K562 (cell line): ENCODE data around the gene DNAAF9. TPM values are rescaled to one million over a fixed set of nuclear protein-coding genes. Genes with fewer than 3 reads are reported as not detected.

Source experiments
- ATAC-seq: fragments of 200-7000 bp; cut with Tn5 transposase; 3 replicates; pipeline ENCODE4 v1.9.1; 2020; ENCODE audit warnings: moderate library complexity
- BruUV-seq: library from RNA; stranded (reverse); fragments of 400-500 nt; replicated peaks from 2 replicates; lab custom pipeline; 2021; lab: Mats Ljungman, UMichigan
- CTCF ChIA-PET: fragments of 300-600 bp; formaldehyde crosslinking; extraction: SDS; loops from one replicate; lab custom pipeline; 2021; ENCODE audit warnings: low intra/inter-chr PET ratio; lab: Yijun Ruan, JAX
- POLR2A ChIA-PET: fragments of 300-600, 350-650 bp; sonication (Branson Sonifier 250); formaldehyde crosslinking; extraction: SDS; loops from one replicate; lab custom pipeline; 2021; ENCODE audit warnings: antibody characterized with exemption, inconsistent platforms; lab: Yijun Ruan, JAX
- DNase-seq, 4 experiments: peaks; one replicate each; pipeline versions ENCODE4 v3.0.0 to v3.0.0-alpha.2; 2011 to 2018; ENCODE audit warnings: low spot score in 3 of 4, mixed read lengths in 3 of 4; ENCODE audit errors: extremely low read depth in 1 of 4
- FAIRE-seq: peaks from 2 replicates; lab custom pipeline; 2011; peaks lifted over from hg19 to GRCh38; lab: Jason Lieb, UNC
- H2AFZ ChIP-seq: 2 replicates; pipeline ENCODE4 v1.6.0; 2011; ENCODE audit warnings: low read depth, low read length, control low read depth, inconsistent platforms
- H3K27ac ChIP-seq: fragments of 200-600 bp; 3 replicates; pipeline ENCODE4 v1.8.0; 2011; ENCODE audit warnings: low read depth, mild to moderate bottlenecking, control low read depth, inconsistent platforms, low read length, moderate library complexity, mixed read lengths; ENCODE audit errors: extremely low read depth
- H3K27me3 ChIP-seq, 2 experiments: fragments of 300-600 bp in 1 of 2; 2 replicates in 1 of 2; 3 replicates in 1 of 2; pipeline versions ENCODE4 v1.6.0 to v1.8.0; 2011; ENCODE audit warnings: inconsistent platforms in 2 of 2, low read length in 2 of 2, mild to moderate bottlenecking in 1 of 2, mixed read lengths in 1 of 2, moderate library complexity in 1 of 2; ENCODE audit not compliant: control insufficient read depth in 2 of 2, insufficient read depth in 2 of 2
- H3K36me3 ChIP-seq: fragments of 300-600 bp; 3 replicates; pipeline ENCODE4 v1.8.0; 2011; ENCODE audit warnings: mild to moderate bottlenecking, low read length, inconsistent platforms; ENCODE audit not compliant: control insufficient read depth, insufficient read depth
- H3K4me1 ChIP-seq, 2 experiments: fragments of 200-600 bp in 1 of 2; replicated peaks in 1 of 2; 2 replicates in 1 of 2; 3 replicates in 1 of 2; pipeline versions ENCODE4 v1.5.1 to v1.8.0; 2011; ENCODE audit warnings: inconsistent platforms in 2 of 2, low read length in 2 of 2, mild to moderate bottlenecking in 1 of 2, mixed read lengths in 1 of 2, moderate library complexity in 1 of 2; ENCODE audit not compliant: control insufficient read depth in 2 of 2, insufficient read depth in 2 of 2
- H3K4me2 ChIP-seq: 2 replicates; pipeline ENCODE4 v1.6.1; 2011; ENCODE audit warnings: low read length, control low read depth, inconsistent platforms, mixed read lengths; ENCODE audit not compliant: insufficient read depth
- H3K4me3 ChIP-seq: fragments of 200-600 bp; sonication (generic), shearing (Covaris generic); 2 replicates; pipeline ENCODE4 v1.5.1; 2016; ENCODE audit warnings: control low read depth, inconsistent platforms
- H3K79me2 ChIP-seq: fragments of 200-600 bp; 3 replicates; pipeline ENCODE4 v1.8.0; 2011; ENCODE audit warnings: low read length, inconsistent platforms; ENCODE audit not compliant: control insufficient read depth, insufficient read depth
- H3K9ac ChIP-seq, 2 experiments: 2 replicates each; pipeline versions ENCODE4 v1.6.0 to v1.6.1; 2011; ENCODE audit warnings: low read depth in 2 of 2, low read length in 2 of 2, control low read depth in 1 of 2, inconsistent platforms in 1 of 2, mild to moderate bottlenecking in 1 of 2, mixed read lengths in 1 of 2; ENCODE audit not compliant: insufficient read depth in 1 of 2
- H3K9me1 ChIP-seq: one replicate; pipeline ENCODE4 v1.6.0; 2011; ENCODE audit warnings: inconsistent platforms, mild to moderate bottlenecking, low read length, moderate library complexity; ENCODE audit not compliant: control insufficient read depth, insufficient read depth
- H3K9me3 ChIP-seq: replicated peaks from 2 replicates; pipeline ENCODE4 v1.5.1; 2011; ENCODE audit warnings: low read depth, low read length, inconsistent platforms; ENCODE audit not compliant: control insufficient read depth, insufficient read depth
- H4K20me1 ChIP-seq: replicated peaks from 2 replicates; pipeline ENCODE4 v1.6.1; 2011; ENCODE audit warnings: low read length, inconsistent platforms, mixed read lengths; ENCODE audit not compliant: control insufficient read depth, insufficient read depth
- CHD2 ChIP-seq: IDR thresholded peaks from 2 replicates; pipeline ENCODE4 v1.6.1; 2011; ENCODE audit warnings: low read depth, low read length
- ERF ChIP-seq: fragments of 450-650 bp; formaldehyde crosslinking; IDR thresholded peaks from 2 replicates; pipeline ENCODE4 v1.4.0; 2020; ENCODE audit warnings: mild to moderate bottlenecking, mixed read lengths
- EZH2 ChIP-seq: IDR thresholded peaks from 2 replicates; pipeline ENCODE4 v1.6.1; 2012; ENCODE audit warnings: low read depth, mild to moderate bottlenecking, inconsistent platforms, low read length, borderline replicate concordance
- FIP1L1 ChIP-seq: fragments of 200-400 bp; formaldehyde crosslinking; IDR thresholded peaks from 2 replicates; pipeline ENCODE4 v1.6.1; 2018; ENCODE audit warnings: mild to moderate bottlenecking, low read depth, low read length; ENCODE audit not compliant: poor library complexity, severe bottlenecking
- HNRNPLL ChIP-seq: fragments of 200-400 bp; formaldehyde crosslinking; IDR thresholded peaks from 2 replicates; pipeline ENCODE4 v1.6.1; 2017; ENCODE audit warnings: low read length, low read depth, mild to moderate bottlenecking; ENCODE audit not compliant: poor library complexity, severe bottlenecking
- ILK ChIP-seq: fragments of 450-650 bp; IDR thresholded peaks from 2 replicates; pipeline ENCODE4 v1.6.1; 2016; ENCODE audit warnings: missing genetic modification characterization, low read depth, mild to moderate bottlenecking, missing compliant biosample characterization, moderate library complexity, borderline replicate concordance
- IRF9 ChIP-seq: fragments of 450-650 bp; IDR thresholded peaks from 2 replicates; pipeline ENCODE4 v1.6.1; 2016; ENCODE audit warnings: missing biosample characterization, missing genetic modification characterization
- KAT8 ChIP-seq: fragments of 450-650 bp; IDR thresholded peaks from 2 replicates; pipeline ENCODE4 v1.6.1; 2016; ENCODE audit warnings: low read depth, mild to moderate bottlenecking
- MCM2 ChIP-seq: fragments of 450-650 bp; IDR thresholded peaks from 2 replicates; pipeline ENCODE4 v1.6.1; 2017; ENCODE audit warnings: low read depth, mild to moderate bottlenecking
- MTA3 ChIP-seq: fragments of 450-650 bp; formaldehyde crosslinking; IDR thresholded peaks from 2 replicates; pipeline ENCODE4 v1.6.1; 2017; ENCODE audit warnings: mild to moderate bottlenecking, borderline replicate concordance
- MYC ChIP-seq, 2 experiments: fragments of 250-450 bp in 1 of 2; sonication (Bioruptor Pico) in 1 of 2; IDR thresholded peaks; 2 replicates each; pipeline versions ENCODE4 v1.5.1 to v1.6.1; 2012 to 2021; ENCODE audit warnings: low read depth in 2 of 2, borderline replicate concordance in 1 of 2, improper control_type of control experiment in 1 of 2, low read length in 1 of 2, mild to moderate bottlenecking in 1 of 2, moderate library complexity in 1 of 2
- SAFB ChIP-seq: fragments of 200-400 bp; formaldehyde crosslinking; IDR thresholded peaks from 2 replicates; pipeline ENCODE4 v1.6.1; 2017; ENCODE audit warnings: low read depth, low read length, borderline replicate concordance
- SAP30 ChIP-seq: fragments of 200-600 bp; sonication (generic); IDR thresholded peaks from 2 replicates; pipeline ENCODE4 v1.6.1; 2012; ENCODE audit warnings: borderline replicate concordance, low read depth, mild to moderate bottlenecking, moderate library complexity, low read length, control low read depth, inconsistent platforms; ENCODE audit not compliant: insufficient read depth, poor library complexity, severe bottlenecking
- SP1 ChIP-seq: sonication (generic); formaldehyde crosslinking; IDR thresholded peaks from 2 replicates; pipeline ENCODE4 v1.8.1; 2022; ENCODE audit warnings: mild to moderate bottlenecking, missing genetic modification reagents
- SP2 ChIP-seq: IDR thresholded peaks from 2 replicates; pipeline ENCODE4 v1.6.1; 2011; ENCODE audit warnings: mild to moderate bottlenecking, low read depth, low read length, moderate library complexity; ENCODE audit not compliant: poor library complexity, severe bottlenecking; ENCODE audit errors: extremely low read depth
- THRAP3 ChIP-seq: fragments of 450-650 bp; IDR thresholded peaks from 2 replicates; pipeline ENCODE4 v1.6.1; 2016; ENCODE audit warnings: mild to moderate bottlenecking, inconsistent platforms, borderline replicate concordance
- ZFX ChIP-seq: sonication (generic); formaldehyde crosslinking; IDR thresholded peaks from 2 replicates; pipeline ENCODE4 v1.8.0; 2022; ENCODE audit warnings: mild to moderate bottlenecking, missing genetic modification reagents, moderate library complexity
- ZNF134 ChIP-seq: fragments of 250-450 bp; sonication (Bioruptor Pico); conservative IDR thresholded peaks from 2 replicates; pipeline ENCODE4 v1.4.0; 2020
- ZNF274 ChIP-seq: IDR thresholded peaks from 2 replicates; pipeline ENCODE4 v1.6.1; 2011; ENCODE audit warnings: low read depth, mild to moderate bottlenecking, low read length, moderate library complexity, borderline replicate concordance
- ZNF507 ChIP-seq: conservative IDR thresholded peaks from 2 replicates; pipeline ENCODE4 v1.6.1; 2017; ENCODE audit warnings: missing genetic modification characterization, missing compliant biosample characterization
- WGBS: fragments of 100-300 bp; shearing (Covaris generic); methylation state at CpG from one replicate; pipeline ENCODE4 v1.1.6; 2016; ENCODE audit warnings: low coverage, mixed read lengths; ENCODE audit not compliant: insufficient coverage; ENCODE audit errors: missing lambda C conversion rate; 5-methylcytosine and 5-hydroxymethylcytosine counted together
- in situ Hi-C: fragments of 300-500 bp; cut with MboI; formaldehyde crosslinking; loops from 4 replicates; pipeline ENCODE4 v1.15.0; 2018; ENCODE audit warnings: inconsistent platforms, mixed read lengths
- intact Hi-C: fragments of 100-400 bp; cut with micrococcal nuclease; formaldehyde crosslinking; loops from 2 replicates; pipeline ENCODE4 v1.14.2; 2022
- polyA plus RNA-seq, 8 experiments: library from polyadenylated mRNA; depleted of rRNA in 4 of 8; stranded (reverse) in 5 of 8; unstranded in 3 of 8; fragments of >200 nt; fragmentation: Nextera tagmentation in 2 of 8; fragmentation: Illumina TruSeq in 1 of 8; extraction: Ambion mirVana in 2 of 8; extraction: Trizol in 1 of 8; gene quantifications; 2 replicates each; pipeline versions ENCODE4 v1.2.1 to v1.2.3, GENCODE V29; 2011 to 2014; ENCODE audit warnings: inconsistent platforms in 1 of 8, missing spikeins in 1 of 8
- total RNA-seq, 7 experiments: library from RNA; depleted of rRNA in 6 of 7; stranded (reverse); fragments of >200 nt in 6 of 7; fragmentation: Illumina TruSeq in 2 of 7; extraction: Trizol in 2 of 7; gene quantifications; 2 replicates each; pipeline versions ENCODE4 v1.2.1 to v1.2.3, GENCODE V29; 2011 to 2021; ENCODE audit warnings: low replicate concordance in 1 of 7

DNAAF9 gene
- total and polyA plus RNA-seq, 9 of the 15 experiments (the other 6 are each of a cell fraction or from before 2014, with no cell fraction given) = 0.42 to 2.9 (median 1.9) TPM

GRCh38 chr20:3406481-3407039, 909 bp downstream of the DNAAF9 start (continued):
- TF ChIP-seq MCM2 (no peak), THRAP3 (no peak), ZFX (peak; percentile 7; the same call in 1 of the 2 replicates)

GRCh38 chr20:3405696-3406358, 1.6 kb downstream of the DNAAF9 start:
- no peak for DNase-seq
- Histone ChIP-seq H3K79me2 (peaks cover 15% of the 10 kb centered on the region), H3K9me3 (no peaks in the 10 kb centered on the region), H3K9me1 (no peaks in the 10 kb centered on the region), H2AFZ (no peak overlapping the region), H3K9ac (no peak overlapping the region; a peak in 1 of 4 replicates), H3K36me3 (no peaks in the 10 kb centered on the region), H3K4me2 (peak overlapping the region; percentile 88), H4K20me1 (no peaks in the 10 kb centered on the region), H3K4me3 (peak overlapping the region; percentile 80; the same call in 1 of the 2 replicates), H3K27me3 (no peaks in the 10 kb centered on the region), H3K4me1 (peaks cover 8 to 10% of the 10 kb centered on the region in 2 experiments; a peak in 4 of 5 replicates), H3K27ac (no peak overlapping the region)
- in situ Hi-C loops (no loop called here), intact Hi-C loops (no loop called here)
- ATAC-seq = no peak
- no peak for FAIRE-seq
- no peak for TF ChIP-seq CHD2
- TF ChIP-seq MTA3 = no peak
- no peak for TF ChIP-seq MYC (IDR thresholded peaks at IDR 0.05; ENCODE audit: low read depth, low read length)
- TF ChIP-seq MYC (CRISPR knock-in tag; IDR thresholded peaks at IDR 0.05; ENCODE audit: borderline replicate concordance, low read depth) = no peak
- no peak for TF ChIP-seq ERF
- no peak for TF ChIP-seq SAP30
- TF ChIP-seq EZH2 = no peak
- no peak for TF ChIP-seq KAT8
- TF ChIP-seq ZNF507 (tag) = no peak
- TF ChIP-seq ILK (tag) = no peak
- TF ChIP-seq IRF9 = no peak
- no peak for TF ChIP-seq SP2
- no peak for TF ChIP-seq ZNF274
- TF ChIP-seq SP1 (CRISPR knock-in tag) = no peak
- no peak for TF ChIP-seq HNRNPLL
- TF ChIP-seq SAFB = no peak
- TF ChIP-seq FIP1L1 = no peak
- TF ChIP-seq ZNF134 = no peak
- WGBS = 49% methylated on average over 3 of the region's 3 CpGs
- POLR2A ChIA-PET = interaction anchor here (0.6 kb wide), 1 partner anchor 77 kb away, joined by 3 read pairs; no protein-coding TSS in a partner anchor
- BruUV-seq = no TSS peak
- CTCF ChIA-PET = no interaction called here
